ENCODE results near the gene TCEAL8.

DNA sequence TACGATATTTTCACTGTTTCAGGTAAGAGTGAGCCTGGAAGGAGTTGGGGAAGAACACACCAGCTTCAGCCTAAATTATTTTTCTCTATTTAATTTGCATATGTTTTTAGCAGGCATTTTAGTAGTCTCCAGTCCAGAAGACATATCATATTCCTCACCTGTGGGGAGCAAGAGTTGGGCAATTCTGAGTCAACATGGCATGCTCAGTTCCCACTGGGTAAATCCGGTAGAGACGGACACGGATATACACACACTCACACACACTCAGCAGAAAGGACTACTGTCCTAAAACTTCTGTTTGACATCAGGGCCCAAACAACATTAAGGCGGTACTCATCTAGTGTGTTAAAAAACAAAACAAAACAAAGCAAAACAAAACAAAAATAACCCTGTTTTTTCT, 44.9 kb downstream of the TCEAL8 start:
- TF ChIP-seq CTCF (IDR thresholded peaks at IDR 0.05 in 4 of 5, conservative IDR thresholded peaks at IDR 0.05 in 1 of 5), result no peak
- no peak for TF ChIP-seq POLR2A (IDR thresholded peaks at IDR 0.05)

Data from gastrocnemius medialis (tissue), 4 donors.